Activated T-helper 9 cell treated with anti-CD3 and anti-CD28 coated beads, Interleukin-2, amount 50 U/mL, for 16 hours (primary cell): Measurements from ENCODE around the gene KIAA1191.
A peak's percentile ranks its signal among the peaks of the same experiment; 100 is the strongest.

ENCODE experiments used
- DNase-seq: peaks from one replicate; pipeline ENCODE4 v3.0.0-alpha.2; 2020; ENCODE audit warnings: low read depth

Gene KIAA1191

DNA sequence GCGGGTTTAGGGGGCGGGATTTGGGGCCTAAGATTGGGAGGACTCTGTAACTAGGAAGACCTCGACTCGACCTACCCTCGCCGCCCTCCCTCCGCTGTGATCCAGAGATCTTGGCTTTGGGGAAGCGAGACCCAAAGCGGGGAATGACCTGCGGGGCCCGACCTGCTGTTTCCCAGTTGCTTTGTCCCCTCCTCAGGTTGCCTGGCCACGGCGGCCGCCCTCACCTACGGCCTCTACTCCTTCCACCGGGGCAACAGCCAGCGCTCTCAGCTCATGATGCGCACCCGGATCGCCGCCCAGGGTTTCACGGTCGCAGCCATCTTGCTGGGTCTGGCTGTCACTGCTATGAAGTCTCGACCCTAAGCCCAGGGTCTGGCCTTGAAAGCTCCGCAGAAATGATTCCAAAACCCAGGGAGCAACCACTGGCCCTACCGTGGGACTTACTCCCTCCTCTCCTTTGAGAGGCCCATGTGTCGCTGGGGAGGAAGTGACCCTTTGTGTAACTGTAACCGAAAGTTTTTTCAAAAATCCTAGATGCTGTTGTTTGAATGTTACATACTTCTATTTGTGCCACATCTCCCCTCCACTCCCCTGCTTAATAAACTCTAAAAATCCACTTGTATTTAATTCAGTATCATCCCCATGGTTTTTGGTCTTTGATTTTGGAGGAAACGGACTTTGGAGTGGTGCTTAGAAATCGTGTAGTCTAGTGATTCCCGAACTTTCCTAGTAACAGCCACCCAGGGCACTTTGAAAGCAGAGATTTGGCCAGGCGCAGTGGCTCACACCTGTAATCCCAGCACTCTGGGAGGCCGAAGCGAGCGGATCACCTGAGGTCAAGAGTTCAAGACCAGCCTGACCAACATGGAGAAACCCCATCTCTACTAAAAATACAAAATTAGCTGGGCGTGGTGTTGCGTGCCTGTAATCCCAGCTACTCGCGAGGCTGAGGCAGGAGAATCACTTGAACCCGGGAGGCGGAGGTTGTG, 27.9 kb upstream of the KIAA1191 start:
- DNase-seq: no peak

DNA sequence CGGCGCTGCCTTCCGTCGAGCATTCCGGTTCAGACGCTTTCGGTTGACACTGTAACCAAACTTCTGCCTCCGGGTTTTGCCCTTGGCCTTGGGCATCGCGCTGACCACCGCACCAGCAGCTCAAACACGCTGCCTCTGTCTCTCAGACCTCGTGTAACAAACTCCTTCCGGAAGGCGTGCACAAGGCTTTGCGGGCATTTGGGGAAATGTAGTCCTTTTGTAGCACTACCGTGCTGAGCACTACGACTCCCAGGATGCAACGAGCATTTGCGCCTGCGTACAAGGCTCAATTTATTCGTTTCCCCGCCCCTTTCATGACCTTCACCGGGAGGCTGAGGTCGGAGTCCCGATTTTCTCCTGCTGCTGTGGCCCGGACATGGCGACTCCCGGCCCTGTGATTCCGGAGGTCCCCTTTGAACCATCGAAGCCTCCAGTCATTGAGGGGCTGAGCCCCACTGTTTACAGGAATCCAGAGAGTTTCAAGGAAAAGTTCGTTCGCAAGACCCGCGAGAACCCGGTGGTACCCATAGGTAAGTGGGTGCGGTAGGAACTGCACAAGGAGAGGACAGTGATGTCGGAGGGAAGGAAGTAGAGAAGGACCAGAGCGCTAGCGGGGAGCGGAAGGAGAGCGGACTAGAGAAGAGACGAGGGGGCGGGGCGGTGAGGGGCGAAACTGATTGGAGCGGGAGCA, 27.0 kb upstream of the KIAA1191 start, which contains the start of the genes HIGD2A and NOP16:
Gene HIGD2A (plus strand): TSS at position 308 of the 691 bp plus-strand sequence. CDS start 69 bp downstream, at position 377.
Gene NOP16 (minus strand): TSS at position 155 of the 691 bp plus-strand sequence. CDS start 59 bp downstream, at position 96.
- peak; percentile 99 for DNase-seq

DNA sequence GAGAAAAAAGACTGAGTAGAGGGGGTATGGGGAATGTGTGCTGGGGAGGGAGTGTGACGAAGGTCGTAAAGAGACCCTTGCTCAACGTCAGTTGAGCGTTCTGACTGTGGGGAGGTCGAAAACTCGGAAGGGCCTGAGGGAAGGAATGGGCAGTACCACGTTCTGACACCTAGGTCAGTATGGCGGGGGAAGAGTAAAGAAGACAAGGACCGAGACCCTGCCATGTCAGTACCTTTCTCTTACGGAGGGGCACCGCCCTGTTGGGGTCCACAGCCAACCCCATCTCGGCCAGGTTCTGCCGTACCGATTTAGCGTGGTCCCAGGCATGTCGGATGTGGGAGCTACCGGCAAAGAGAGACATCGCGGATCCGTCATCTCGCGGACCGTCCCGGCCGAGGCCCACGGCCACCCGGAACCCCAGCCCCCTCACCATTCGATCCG, 26.5 kb upstream of the KIAA1191 start:
- DNase-seq: peak; percentile 10

DNA sequence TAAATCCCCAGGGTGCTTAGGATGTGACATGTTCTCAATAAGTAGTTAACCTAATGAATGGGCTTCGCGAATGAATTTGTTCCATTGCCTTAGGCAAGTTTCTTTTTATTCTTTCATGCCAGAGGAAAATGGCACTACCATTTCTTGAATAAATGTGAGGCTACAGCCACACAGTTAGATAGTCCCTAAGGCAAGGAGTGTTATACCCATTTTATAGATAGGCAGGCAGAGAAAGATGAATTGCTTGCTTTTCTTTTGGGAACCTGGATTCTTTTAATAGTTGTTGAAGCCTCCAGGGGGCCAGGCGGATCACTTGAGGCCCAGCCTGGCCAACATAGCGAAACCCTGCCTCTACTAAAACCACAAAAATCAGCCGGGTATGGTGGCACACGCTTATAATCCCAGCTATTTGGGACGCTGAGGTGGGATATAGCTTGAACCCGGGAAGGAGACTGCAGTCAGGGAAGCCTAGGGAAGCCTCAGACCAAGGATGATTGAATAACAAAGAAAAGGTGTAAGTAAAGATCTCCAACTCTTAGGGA, 25.9 kb upstream of the KIAA1191 start:
- DNase-seq: no peak

DNA sequence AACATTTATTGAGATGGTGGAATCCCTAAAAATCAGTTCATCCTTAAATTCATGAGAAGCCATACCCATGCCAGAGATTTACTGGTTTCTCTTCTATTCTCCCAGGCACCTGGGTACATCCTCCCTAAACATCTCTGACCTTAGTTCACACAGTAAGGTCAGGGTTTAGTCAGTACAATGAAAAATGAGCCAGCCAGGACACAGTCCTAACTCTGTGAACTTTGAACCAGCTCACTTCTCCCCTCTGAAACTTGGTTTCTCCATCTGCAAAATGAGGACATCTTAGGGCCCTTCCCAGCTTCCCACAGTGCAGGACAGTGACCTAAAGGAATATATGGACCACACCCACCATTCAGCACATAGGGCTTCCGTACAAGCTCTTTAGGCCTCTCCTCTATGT, 24.9 kb upstream of the KIAA1191 start:
- no peak for DNase-seq

DNA sequence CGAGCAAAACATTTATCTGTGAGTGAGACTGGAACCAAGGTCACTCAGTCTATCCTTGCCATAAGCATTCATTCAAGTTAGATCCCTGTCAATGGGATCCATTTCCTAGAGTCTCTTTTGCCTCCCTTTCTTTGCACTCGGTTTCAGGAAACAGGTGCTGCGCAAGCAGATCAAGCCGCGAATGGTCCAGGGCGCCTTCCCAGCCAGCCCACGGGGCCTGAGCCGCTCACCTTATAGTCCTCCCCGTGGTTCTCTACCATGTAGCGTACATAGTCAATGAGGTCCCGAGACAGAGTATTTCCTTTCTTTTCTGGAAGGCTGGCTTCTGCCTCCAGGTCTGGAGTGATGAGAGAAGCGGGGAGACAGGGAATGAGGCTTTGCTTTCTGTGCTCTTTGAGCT, 23.4 kb upstream of the KIAA1191 start:
- no peak for DNase-seq

DNA sequence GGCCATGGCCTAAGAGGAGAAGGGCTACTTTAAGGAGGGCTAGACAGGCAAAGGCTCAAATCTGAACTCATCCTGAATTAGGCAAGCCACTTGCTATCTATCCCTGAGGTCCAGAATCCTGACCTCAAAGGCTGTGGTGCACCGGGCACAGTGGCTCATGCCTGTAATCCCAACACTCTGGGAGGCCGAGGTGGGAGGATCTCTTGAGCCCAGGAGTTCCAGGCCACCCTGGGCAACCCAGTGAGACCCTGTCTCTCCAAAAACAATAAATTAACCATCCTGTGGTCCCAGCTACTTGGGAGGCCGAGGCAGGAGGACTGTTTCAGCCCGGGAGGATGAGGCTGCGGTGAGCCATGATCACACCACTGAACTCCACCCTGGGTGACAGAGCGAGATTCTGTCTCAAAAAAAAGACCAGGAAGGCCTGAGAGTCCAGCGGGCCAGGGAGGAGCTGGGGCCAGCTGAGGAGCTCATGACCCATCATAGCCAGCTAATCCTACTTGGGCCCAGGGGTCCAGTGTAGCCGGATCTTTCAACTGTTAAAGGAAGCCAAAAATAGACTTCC, 22.9 kb upstream of the KIAA1191 start:
- no peak for DNase-seq

DNA sequence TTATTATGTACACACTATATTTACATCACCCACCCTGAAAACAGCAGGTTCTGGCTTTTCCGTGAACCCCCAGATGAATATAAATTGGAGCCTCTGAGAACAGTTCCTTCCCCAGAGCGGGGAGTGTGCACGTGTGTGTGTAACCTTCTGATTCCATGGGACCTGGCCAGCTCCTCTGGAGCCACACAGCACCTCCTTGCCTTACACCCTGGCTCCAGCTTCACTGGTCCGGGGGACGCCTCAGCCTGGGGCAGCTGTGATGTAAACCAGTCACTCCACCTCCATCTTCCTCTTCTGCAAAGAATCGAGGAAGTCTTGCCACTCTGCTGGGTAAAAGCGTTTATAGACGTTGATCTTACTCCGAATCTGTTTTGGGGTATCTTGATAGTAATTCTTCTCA, 22.4 kb upstream of the KIAA1191 start:
- DNase-seq: no peak

DNA sequence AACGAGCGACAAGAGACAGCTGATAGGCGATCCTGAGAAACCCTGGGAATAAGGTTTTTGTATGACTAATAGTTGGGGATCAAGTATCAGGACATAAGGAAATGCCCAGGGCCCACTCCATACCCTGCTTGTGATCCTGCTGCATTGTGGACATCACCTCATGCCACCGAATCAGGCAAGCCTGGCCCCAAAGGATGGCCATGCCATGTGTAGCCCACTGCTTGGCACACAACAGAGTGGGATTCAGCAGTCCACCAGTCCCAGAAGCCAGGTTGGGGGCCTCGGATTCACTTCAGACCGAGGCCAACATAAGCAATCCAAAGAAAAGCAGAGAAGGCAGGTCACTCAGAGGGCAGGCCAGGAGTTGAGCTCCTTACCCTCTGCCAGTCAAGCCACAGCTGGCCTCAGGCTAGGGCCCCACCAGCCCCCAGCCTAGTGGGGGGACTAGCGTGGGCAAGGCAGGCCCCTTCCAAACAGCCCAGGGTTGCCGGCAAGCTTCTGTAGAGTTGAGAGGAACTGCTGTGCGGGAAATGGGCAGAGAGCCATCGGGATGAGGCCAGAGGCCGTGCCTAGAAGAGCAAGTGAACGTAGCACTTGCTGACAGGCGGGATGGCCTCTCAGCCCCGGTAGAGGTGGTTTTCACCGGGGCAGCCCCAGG, 21.8 kb upstream of the KIAA1191 start:
- DNase-seq: no peak

DNA sequence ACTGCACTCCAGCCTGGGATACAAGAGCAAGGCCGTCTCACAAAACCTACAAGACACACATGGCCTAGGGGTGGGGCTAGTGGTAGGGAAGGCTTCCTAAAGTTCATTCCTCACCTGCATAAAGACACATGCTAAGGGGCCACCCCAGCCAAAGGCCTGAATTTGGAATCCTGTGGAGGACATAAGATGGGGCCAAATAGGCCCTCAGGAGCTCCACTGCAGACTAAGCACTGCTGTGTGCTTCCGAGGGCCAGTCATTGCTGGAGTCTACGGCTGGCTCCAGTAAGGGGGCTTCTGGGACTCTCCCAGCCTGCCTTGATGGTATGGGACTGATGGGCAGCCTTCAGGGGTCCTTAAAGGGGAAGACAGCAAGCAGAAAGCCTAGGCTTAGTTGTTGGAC, 21.2 kb upstream of the KIAA1191 start:
- DNase-seq: no peak

DNA sequence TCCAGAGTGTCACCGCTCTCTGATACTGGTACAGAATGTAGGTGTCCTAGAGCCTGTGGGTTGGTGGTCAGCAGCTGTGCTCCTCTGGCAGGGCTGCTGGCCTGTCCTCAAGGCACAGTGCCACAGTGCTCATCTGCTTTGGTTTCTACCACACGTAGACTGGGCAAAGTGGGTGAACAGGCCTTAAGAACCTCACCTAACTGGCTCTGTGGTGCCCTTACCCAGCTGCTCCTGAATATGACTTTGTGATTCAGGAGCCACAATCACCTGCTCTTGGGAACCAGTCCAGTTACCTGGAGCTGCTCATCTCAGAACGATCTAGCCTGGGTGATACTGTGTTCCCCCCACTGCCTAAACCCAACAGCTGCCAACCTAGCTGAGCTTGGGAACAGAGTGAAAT, 20.4 kb upstream of the KIAA1191 start:
- no peak for DNase-seq

DNA sequence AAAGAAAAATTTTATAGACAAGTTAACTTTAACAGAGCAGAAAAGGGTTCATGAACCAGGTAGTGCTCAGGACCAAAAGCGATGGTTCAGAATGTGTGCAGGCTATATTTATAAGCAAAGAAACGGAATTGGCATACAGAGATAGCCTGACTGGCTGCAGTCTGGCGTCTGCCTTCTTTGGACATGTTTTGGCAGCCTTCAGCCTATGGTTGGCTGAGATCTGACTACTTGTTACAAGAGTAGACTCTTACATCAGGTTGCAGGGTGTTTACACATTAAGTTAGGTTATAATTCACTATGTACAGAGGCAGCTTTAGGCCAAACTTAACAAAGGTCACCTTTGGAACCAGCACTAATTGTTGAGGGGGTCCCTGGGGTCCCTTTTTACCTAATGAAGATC, 19.9 kb upstream of the KIAA1191 start:
- DNase-seq: no peak

DNA sequence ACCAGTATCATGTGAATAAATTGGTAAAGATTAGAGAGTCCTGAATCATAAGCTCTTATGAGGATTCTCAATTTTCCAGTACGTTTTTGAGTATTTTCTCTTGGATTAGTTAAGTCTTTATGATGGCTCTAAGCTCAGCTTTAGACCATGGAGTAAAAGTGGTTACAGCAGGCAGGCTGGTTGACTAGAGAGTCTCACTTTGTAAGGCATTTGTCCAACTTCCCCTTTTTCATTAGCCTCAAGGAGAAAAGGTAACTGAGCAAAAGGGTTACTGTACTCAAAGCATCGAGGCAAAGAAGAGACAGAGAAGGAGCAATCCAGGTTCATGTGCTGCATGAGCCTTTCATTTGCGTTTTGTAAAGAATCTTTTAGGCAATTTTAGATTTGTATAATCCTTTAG, 18.3 kb upstream of the KIAA1191 start:
- no peak for DNase-seq

DNA sequence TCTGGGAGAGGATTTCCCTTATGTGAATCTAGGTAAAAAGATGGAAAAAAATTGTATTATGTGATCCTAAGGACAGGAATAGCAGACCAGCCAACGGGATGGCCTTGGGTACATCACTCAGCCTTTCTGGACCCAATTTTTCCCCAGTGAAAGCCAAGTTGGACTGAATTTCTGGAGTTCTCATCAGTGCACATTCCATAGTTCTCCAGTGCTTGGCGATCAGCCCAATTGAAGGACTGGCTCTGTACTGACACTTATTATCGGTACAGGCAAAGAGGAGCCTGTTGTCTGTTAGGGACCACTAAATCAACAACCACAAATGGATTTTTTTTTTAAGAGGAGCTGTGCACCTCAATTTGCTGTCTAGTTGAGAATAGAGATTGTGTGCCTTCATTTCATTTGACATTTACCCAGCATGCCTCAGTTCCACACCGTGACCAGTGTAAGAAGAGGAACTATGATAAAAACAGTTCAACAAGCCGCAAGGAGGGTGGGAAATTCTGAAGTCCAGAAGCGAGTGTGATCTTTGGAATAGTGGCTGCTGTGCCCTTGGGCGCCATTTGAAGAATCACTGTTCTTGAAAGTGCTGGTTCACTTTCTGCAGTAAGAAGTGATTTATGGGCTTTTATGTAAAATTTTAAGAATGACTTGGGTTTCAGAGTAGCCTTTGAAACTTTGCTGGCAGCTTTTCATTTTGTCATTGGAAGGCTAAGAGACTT, 11.7 kb upstream of the KIAA1191 start:
- DNase-seq: no peak

DNA sequence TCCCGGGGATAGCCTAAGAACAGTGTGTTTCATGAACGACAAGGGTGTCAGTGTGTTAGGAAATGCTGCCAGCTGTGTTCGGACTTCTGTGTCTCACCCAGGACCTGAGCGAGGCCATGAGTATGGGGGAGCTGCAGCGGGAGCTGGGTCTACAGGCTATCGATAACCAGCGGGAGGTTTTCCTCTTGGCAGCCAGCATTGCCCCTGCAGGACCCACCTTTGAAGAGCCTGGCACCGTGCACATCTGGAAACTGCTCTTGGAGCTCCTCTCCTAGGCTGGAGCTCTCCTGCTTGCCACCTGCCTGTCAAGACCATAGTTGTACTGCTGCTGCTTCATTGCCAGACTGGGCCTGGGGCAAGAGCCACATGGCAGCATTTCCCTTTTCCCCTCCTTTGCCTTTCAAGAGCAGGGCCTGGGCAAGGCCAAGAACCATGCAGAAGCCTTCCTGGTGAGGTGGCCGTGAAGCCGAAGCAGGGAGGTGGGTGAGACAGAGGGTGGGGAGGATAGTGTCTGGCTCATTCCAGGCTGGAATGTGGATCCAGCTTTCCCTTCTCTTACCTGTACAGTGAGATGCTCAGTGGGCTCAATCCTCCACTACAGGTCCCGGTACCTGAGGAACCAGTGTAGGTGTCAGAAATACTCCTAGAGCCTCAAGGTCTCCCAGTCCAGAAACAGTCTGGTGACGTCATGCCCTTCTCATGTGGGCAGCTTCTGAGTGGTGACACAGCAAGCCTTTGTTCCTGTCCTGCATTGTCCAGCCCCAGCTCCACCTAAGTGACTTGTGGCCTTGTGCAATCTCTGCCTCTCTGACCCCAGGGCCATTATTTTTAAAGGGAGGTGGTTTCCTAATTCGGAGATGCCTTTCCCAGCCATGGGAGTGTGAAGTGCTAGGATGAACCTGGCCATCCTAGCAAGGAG, 10.3 kb upstream of the KIAA1191 start:
- no peak for DNase-seq

DNA sequence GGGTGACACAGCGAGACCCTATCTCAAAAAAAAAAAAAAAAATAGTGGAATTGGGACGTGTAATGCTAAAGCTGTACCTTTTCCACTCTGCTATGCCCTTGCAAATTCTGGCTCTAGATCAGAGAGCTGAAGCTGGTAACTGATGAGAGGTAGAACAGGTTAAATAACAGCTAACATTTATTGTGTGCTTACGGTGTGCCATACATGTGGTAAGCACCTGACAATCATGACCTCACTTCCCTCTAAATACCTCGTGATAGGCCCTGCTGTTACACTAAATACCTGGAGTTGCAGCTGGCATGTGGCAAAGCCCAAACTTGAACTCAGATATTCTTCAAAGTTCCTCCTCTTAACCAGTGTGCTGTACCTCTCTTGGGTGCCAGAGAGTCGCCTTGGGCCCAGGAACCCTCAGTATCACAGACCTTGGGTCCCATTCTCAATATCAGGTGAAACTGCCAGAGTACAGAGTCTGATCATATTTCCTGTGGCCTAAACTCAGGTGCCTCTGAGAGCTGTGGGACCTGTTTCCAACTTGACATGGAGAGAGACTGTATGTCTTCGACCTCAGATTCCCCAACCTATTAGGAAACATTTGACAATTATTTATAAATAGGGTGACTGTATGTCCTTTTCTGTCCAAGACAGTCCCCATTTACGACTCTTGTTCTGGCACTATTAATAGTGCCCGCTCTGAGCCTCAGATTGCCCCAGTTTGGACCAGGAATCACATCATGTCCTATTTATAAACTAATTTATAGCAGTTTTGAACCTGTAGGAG, 8.6 kb upstream of the KIAA1191 start:
- no peak for DNase-seq

DNA sequence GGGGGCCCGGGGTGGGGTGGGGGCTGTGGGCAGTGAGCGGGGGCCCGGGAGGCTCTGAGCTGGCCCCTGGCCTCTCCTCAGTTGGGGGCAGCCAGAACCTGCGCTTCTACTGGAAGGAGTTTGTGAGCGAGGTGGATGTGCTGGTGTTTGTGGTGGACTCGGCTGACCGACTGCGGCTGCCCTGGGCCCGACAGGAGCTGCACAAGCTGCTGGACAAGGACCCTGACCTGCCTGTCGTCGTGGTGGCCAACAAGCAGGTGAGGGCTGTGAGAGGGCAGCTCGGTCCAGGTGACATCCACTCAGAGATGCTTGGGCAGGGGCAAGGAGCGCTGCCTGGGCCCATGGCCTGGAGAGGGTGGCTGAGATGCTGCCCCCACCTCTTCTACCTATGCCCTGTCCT, 7.2 kb upstream of the KIAA1191 start:
- DNase-seq: no peak

DNA sequence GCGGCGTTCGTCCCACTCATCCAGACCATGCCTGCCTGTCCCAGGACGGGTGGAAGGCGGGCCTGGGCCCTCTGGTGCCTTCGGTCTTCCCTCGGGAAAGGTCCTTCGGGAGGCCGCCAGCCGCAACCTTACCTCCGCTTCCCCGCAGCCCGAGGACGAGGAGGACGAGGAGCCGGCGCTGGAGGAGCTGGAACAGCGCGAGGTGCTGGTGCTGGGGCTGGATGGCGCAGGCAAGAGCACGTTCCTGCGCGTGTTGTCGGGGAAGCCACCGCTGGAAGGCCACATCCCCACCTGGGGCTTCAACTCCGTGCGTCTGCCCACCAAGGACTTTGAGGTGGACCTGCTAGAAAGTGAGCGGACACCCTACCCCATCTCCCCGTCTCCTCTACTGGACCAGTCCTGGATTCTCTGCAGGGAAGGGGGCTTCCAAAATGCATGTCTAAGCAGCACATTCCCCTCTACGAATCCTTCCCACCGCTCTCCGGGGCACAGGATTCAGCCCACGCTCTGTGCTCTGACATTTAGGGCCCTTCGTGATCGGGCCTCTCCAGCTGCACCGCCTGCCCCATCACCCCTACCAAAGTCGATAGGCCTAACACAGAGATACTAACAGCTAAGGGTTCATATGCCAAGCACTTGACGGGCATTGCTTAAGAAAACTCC, 4.8 kb upstream of the KIAA1191 start:
- DNase-seq: no peak
